HG03521 (cell line): ENCODE measurements around the gene ABCF1.

ENCODE experiments used
- ATAC-seq: cut with Tn5 transposase; IDR thresholded peaks from one replicate; pipeline ENCODE4 v1.9.1; 2021; ENCODE audit warnings: mild to moderate bottlenecking, moderate library complexity; ENCODE audit not compliant: unreplicated experiment

The ABCF1 gene

GRCh38 chr6:30599625-30600324 lies 28.5 kb downstream of the ABCF1 start:
- ATAC-seq: no peak

GRCh38 chr6:30600451-30600961 lies 29.3 kb downstream of the ABCF1 start:
- ATAC-seq: no peak

- ATAC-seq: no peak
Measured at GRCh38 chr6:30601436-30601814, 30.2 kb downstream of the ABCF1 start.

GRCh38 chr6:30601815-30602641 lies 30.8 kb downstream of the ABCF1 start:
- no peak for ATAC-seq

GRCh38 chr6:30603961-30604360 lies 32.7 kb downstream of the ABCF1 start:
- ATAC-seq: no peak

- no peak for ATAC-seq
Measured at GRCh38 chr6:30610065-30610464, 38.8 kb downstream of the ABCF1 start.

GRCh38 chr6:30611150-30611855 lies 40.1 kb downstream of the ABCF1 start:
- no peak for ATAC-seq

GRCh38 chr6:30611856-30612194 lies 40.6 kb downstream of the ABCF1 start:
- no peak for ATAC-seq

GRCh38 chr6:30612213-30612612 lies 41.0 kb downstream of the ABCF1 start:
- ATAC-seq: no peak

- no peak for ATAC-seq
Measured at GRCh38 chr6:30612687-30613248, 41.5 kb downstream of the ABCF1 start.

GRCh38 chr6:30613251-30614043 lies 42.2 kb downstream of the ABCF1 start:
- ATAC-seq: no peak

- ATAC-seq: no peak
Measured at GRCh38 chr6:30614044-30614842, 43.0 kb downstream of the ABCF1 start.

GRCh38 chr6:30614843-30615218 lies 43.6 kb downstream of the ABCF1 start:
- ATAC-seq: peak; percentile 33

- ATAC-seq: no peak
Measured at GRCh38 chr6:30615219-30615957, 44.1 kb downstream of the ABCF1 start.

GRCh38 chr6:30615958-30616810 lies 44.9 kb downstream of the ABCF1 start:
- ATAC-seq: no peak

- ATAC-seq: peak; percentile 80
Measured at GRCh38 chr6:30616811-30617564, 45.7 kb downstream of the ABCF1 start, which contains the start of gene PPP1R10. Gene PPP1R10, minus strand, starts transcription at chr6:30617243. Its CDS starts 7,299 bp downstream, at chr6:30609944.

GRCh38 chr6:30617565-30618269 lies 46.5 kb downstream of the ABCF1 start, which contains the start of gene MRPS18B:
Gene MRPS18B, plus strand, starts transcription at chr6:30617840. Its CDS starts 26 bp downstream, at chr6:30617866.
- peak; percentile 71 for ATAC-seq
